C4-2B (cell line): ENCODE data around the gene SLC44A1.

Experiments
- CTCF ChIP-seq: fragments of 450-650 bp; conservative IDR thresholded peaks from 2 replicates; pipeline ENCODE4 v1.5.1; 2017; ENCODE audit warnings: mild to moderate bottlenecking
- ZFX ChIP-seq: fragments of 450-650 bp; IDR thresholded peaks from 2 replicates; pipeline ENCODE4 v1.6.1; 2017

- no peak for TF ChIP-seq CTCF
- no peak for TF ChIP-seq ZFX
These were observed 214.9 kb downstream of the SLC44A1 start for GRCh38 chr9:105459336-105459735.
